ENCODE data around the gene STIM2.
"Not testable (repeated sequence)": the region's sequence is repeated elsewhere in the genome, so short reads cannot be mapped to it uniquely, and the experiment has no call there.

STIM2 gene

DNA sequence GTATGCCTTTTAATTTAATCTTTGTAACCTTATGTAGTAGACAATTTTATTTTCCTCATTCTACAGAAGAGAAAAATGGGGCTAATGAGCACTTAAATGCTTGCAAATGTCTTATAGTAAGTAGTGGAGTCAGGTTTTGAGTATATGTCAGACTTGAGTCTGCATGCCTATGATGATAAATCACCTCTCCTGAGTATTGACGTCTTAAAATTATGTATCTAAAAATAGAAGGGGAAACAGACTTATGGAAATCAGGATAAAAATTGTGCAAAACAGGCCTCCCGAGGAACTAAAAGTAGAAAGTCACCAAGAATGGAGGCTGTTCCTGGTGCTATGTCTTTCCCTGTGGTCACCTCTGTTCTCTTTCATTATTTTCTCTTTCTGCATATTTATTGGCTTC is 92.7 kb downstream of the STIM2 start:
- no peak for DNase-seq (ENCODE audit: low read depth)

- DNase-seq (ENCODE audit: low read depth) = no peak
Measured at GRCh38 chr4:26953770-26954423, 93.3 kb downstream of the STIM2 start.

DNA sequence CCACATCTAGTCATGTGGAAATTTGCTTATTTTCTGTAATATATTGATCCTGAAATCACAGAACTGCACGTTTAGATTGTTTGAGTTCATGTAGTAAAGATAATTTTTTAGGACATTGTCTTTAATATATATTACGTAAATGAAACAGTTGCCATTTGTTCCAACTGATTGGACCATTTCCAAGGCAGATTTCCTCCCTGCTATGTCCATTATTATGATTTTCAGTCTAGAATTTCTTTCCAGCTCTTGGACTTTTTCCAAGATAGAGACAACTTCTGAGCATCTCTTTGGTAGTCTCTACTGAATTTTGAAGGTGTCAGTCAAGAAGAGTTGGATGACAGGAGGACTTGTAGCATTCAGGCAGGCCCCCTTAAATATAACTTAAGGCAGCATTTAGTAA is 94.6 kb downstream of the STIM2 start:
- no peak for DNase-seq (ENCODE audit: low read depth)

GRCh38 chr4:26958925-26959653 is 98.4 kb downstream of the STIM2 start:
- no peak for DNase-seq (ENCODE audit: low read depth)

DNA sequence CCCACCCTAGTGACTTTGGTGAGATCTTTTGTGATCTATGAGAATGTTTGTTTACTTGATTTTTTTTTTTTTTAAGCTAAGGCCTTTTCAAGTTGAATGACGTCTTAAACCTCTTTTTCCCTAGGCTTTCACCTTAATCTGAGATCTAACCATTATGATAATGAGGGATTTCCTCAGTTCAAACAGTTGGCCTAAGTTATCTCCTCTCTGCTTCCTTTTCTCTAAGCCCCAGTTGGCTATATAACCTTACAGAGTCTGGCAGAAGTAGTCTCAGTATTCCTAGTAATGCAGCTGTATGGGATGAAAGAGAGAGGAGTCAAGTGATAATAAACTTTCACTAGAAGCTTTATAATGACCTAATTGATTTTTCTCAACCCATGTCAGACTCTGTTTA is 99.0 kb downstream of the STIM2 start:
- no peak for DNase-seq (ENCODE audit: low read depth)

DNA sequence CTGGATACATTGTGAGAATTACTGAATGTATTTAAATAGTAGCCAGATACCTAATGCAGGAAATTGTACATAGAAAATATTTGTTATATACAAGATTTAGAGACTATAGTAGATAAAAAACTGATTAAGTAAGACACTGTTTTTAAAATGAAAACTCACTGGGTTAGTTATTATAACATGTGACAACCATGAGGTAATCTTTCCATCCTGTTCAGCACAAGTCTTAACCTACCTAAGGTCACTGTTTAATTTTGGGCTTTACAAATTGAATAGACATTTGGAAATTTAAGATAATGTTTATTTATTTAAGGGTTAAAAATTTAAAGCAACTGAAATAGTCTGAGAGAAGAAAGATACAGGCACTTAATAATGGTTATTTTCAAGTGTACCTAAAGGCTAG is 102.1 kb downstream of the STIM2 start:
- DNase-seq (ENCODE audit: low read depth) = no peak

GRCh38 chr4:26964512-26964911 is 103.9 kb downstream of the STIM2 start:
- no peak for DNase-seq (ENCODE audit: low read depth)

- no peak for DNase-seq (ENCODE audit: low read depth)
Measured at GRCh38 chr4:26964994-26965393, 104.4 kb downstream of the STIM2 start.

- DNase-seq (ENCODE audit: low read depth) = not testable (repeated sequence)
Measured at GRCh38 chr4:26975464-26976181, 115.0 kb downstream of the STIM2 start.

DNA sequence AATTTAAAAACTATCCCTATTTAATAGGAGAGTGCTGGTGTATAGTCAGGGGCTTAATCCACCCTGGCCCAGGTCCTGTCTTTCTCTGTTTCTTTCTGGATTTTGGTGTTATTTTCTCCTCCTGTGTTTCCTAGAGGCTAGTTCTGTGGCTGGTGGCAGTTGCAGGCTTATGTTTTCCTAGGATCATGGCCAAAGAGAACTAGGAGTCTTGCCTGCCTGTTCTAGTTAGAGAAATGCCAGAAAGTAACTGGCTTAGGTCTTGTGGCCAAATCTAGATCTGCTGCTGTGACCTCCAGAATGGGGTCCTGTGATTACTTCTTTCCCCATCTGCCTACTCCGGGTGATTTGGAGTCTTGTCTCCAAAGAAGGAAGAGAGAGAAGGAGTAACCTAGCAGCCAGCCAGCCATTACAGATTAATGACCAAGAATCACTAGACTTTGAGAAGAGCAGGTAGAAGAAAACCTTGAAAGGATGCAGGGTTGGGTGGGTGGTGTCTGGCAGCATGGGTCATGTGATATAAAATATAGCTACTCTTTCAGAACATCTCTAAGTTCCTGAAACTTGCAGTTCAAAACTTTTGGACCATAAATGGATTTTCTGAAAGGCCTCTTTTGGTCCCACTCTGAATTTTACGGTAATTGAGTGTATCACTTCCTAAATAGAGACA is 117.9 kb downstream of the STIM2 start:
- DNase-seq (ENCODE audit: low read depth) = no peak

- no peak for DNase-seq (ENCODE audit: low read depth)
Measured at GRCh38 chr4:26984896-26985295, 124.3 kb downstream of the STIM2 start.

GRCh38 chr4:26985873-26986272 is 125.2 kb downstream of the STIM2 start:
- DNase-seq (ENCODE audit: low read depth) = peak; percentile 15

DNA sequence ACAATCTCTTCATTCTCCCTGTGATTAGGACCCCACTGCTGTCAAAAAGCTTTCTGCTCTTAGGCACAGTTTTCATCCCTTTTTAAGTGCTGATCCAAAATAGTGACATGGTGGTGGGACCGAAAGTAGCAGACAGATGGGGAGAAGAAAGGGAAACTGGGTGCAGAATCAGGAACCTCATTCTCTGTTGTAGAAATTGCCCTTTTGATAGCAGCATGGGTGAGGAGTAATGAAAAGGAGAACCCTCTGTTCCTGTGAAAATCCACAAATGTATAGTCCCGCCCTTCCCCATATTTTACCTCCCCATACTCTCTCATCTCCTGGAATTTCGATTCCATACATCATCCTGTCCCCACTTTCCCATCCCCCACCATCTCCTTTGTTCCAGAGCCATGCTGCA is 126.5 kb downstream of the STIM2 start:
- no peak for DNase-seq (ENCODE audit: low read depth)

GRCh38 chr4:26991057-26991456 is 130.4 kb downstream of the STIM2 start:
- DNase-seq (ENCODE audit: low read depth) = no peak

- no peak for DNase-seq (ENCODE audit: low read depth)
Measured at GRCh38 chr4:26992657-26993361, 132.2 kb downstream of the STIM2 start.

DNA sequence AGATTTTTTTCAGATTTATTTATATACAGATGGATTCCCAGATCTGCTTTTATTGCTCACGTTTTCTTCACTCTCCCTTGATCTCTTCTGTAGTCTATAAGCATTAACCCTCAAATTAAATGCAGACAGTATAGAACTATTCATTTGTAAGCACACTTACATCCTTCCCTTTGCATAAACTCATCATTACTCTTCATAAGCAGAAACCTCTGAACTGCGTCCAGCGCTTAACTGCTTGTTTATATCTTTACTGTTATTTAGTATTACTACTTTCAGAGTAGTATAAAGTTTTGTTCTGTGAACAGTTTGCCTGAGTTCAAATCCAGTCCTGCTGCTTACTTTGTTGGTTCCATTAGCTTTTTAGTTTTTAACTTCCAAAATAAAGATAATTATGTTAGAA is 132.9 kb downstream of the STIM2 start:
- no peak for DNase-seq (ENCODE audit: low read depth)

- no peak for DNase-seq (ENCODE audit: low read depth)
Measured at GRCh38 chr4:26993967-26994366, 133.3 kb downstream of the STIM2 start.

- DNase-seq (ENCODE audit: low read depth) = no peak
Measured at GRCh38 chr4:26995316-26995715, 134.7 kb downstream of the STIM2 start.

DNA sequence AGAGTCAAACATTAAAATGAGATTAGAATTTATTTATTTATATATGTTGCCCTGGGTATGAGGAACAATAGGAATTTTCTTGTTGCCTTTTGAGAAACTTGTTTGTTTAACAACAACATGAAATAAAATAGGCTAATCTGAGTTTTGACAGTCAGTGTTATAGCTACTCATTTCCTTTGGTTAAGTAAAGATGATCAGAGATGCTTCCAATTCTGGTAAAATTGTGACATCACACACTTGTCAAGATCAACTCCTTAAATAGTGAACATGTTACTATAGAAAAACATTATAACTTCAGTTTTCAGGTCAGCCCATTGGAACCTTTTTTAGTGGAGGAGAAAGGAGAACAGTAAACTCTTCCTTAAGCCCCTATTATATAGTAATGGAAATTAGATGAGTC is 136.1 kb downstream of the STIM2 start:
- DNase-seq (ENCODE audit: low read depth) = no peak

GRCh38 chr4:26999689-27000088 is 139.0 kb downstream of the STIM2 start:
- no peak for DNase-seq (ENCODE audit: low read depth)

- no peak for DNase-seq (ENCODE audit: low read depth)
Measured at GRCh38 chr4:27000122-27000521, 139.5 kb downstream of the STIM2 start.

DNA sequence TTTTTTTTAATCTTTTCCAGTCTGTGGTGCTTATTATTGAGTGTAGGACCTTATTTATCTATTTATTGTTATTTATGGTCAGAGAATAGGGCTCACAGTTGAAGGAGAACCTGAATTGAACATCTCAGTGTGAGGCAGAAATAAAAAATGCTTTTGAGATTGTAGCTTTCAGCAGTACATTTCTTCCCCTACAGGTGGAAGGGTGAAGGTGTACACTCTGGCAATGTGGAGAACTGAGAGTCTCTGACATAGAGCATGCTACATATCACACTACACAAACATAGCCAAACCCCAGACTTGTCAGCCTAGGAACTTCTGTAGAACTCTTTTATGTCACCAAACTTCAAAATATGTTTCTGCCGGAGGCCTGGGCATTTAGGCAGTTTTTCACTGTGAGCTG is 140.2 kb downstream of the STIM2 start:
- no peak for DNase-seq (ENCODE audit: low read depth)
